GM21515 (cell line): ENCODE results near the gene NCAM2.

ENCODE experiments used
- ATAC-seq: cut with Tn5 transposase; IDR thresholded peaks from one replicate; pipeline ENCODE4 v1.9.1; 2021; ENCODE audit not compliant: unreplicated experiment

Gene NCAM2

DNA sequence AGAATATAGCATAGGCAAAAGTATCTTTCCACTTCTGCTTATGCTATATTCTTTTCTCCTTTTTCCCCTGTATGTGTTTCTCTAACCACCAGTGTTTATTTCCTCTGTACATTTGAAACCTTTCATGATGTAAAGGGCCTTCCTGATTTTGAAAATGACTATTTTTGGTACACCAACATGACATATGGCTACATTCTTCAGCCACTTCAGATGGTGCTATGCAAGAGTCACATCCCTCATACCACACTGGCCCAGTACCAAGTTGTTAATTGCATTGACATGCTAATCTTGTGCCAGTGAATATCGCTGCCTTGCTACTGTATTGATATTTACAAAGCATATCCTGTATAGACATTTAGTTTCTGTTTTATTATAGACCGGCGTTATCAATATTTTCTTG lies 408.7 kb downstream of the NCAM2 start:
- no peak for ATAC-seq

DNA sequence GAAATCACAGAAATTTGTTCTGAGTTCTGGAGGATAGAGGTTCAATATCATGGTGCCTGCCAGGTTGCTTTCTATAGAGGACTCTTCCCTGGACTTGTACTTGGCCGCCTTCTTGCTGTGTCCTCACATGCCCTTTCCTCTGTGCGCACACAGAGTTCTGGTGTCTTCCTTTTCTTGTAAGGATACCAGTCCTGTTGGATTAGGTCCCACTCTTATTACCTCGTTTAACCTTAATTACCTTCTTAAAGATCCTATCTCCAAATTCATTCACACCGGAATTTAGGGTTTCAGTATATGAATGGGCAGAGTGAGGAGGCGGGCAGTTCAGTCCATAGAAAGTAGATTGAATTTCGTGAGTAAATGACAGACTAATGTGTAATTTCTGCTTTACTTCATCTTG lies 413.9 kb downstream of the NCAM2 start:
- ATAC-seq: no peak

DNA sequence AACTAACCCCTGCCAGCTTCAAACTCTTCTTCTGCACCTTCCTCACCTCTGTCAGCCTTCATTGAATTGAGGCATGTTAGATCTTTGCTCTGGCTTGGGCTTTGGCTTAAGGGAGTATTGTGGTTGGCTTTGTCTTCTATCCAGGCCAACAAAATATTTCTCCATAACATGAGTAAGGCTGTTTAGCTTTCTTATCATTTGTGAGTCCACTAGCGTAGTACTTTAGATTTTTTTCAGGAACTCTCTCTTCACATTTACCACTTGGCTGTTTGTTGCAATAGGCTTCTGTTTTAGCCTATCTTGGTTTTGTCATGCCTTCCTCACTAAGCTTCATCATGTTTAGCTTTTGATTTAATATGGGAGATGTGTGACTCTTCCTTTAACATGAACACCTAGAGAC lies 417.5 kb downstream of the NCAM2 start:
- ATAC-seq: no peak

DNA sequence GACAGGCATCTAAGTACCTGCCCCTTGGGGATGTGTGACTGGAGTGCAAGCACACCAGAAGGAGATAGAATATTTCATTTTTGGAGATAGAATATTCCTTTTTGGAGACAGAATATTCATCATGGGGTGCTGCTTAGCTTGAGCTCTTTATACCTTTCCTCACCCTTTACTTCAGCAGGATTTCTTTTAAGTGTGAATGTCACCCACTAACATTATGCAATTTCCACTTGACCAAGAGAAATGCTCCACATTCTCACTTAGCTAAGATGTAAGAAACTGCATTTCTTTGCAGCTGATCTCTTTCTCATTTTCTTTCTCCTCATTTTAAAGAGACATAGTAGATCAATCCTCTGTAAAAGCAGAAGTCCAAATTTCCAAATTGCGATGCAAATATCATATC lies 436.7 kb downstream of the NCAM2 start:
- no peak for ATAC-seq

DNA sequence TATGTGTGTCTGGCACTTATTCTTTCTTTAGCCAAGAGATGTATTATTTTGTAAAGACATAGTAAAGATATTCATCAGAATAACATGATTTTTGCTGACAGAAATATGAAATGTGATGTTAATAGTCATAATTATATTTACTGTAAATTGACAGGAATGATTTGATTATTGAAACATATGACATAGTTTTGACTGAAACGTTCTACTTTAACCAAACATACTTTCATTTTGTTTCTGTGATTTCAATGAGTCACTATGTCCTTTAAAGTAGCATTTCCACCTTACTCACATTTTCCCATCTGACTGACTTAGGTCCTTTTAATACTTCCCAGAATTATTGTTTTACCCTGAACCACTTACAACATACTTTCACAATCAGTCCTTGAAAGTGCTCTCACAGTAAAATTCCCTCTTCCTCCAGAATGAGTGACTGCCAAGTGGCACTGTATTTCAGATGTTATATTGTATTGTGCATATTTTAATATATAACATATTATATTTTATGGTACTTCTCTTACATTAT lies 437.9 kb downstream of the NCAM2 start:
- ATAC-seq: no peak

DNA sequence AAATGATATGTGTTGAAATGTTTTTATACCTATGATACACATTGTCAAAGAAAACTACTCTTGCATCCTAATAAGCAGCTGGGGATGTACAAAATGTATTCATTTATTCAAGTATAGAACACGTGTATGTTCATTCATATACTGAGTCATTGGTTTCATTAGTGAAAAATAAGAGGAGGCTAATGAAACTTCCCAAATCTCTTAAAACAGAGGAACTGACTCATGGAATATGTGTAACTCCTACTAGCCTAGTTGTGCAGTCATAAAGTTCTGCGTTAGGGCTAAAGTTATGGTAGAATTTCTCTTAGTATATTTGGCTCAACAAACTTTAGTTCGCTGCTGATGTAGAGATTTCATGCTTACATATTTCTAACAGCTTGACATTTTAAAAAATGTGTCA lies 441.6 kb downstream of the NCAM2 start:
- ATAC-seq: no peak

DNA sequence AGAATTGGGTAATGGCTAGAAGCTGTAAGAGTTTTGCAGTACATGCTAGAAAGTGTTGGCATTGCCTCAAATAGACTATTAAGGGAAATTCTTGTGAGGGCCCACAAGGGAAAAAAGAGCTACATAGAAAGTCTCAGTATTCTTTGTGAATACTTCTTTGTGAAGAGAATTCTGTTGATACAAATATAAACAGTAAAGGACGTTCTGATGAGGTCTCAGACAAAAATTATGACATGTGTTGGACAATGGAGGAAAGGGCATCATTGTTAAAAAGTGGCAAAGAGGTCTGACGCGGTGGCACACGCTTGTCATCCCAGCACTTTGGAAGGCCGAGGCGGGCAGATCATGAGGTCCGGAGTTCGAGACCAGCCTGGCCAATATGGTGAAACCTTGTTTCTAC lies 458.9 kb downstream of the NCAM2 start:
- no peak for ATAC-seq

DNA sequence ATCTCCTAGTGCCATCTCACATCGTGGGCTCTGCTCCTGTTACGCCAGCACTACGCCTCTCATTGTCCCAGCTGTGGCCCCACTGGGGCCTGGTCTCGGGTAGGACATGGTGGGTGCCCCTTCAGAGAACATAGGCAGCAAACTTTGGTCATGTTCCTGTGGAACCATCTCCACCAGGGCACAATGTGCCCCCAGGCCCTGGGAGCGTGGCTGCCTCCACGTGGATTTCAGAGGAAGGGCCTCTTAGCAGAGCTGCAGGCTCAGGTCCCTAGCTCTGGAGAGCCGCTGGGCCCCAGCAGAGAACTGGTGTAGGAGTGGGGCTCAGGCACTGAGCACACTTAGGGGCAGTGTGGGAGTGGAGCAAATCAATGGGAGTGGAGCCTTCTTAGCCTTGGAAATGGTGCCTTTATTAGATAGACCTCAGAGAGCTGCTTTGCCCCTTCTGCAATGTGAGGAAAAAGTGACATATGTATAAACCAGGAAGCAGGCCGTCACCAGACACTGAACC lies 460.0 kb downstream of the NCAM2 start:
- ATAC-seq: no peak

DNA sequence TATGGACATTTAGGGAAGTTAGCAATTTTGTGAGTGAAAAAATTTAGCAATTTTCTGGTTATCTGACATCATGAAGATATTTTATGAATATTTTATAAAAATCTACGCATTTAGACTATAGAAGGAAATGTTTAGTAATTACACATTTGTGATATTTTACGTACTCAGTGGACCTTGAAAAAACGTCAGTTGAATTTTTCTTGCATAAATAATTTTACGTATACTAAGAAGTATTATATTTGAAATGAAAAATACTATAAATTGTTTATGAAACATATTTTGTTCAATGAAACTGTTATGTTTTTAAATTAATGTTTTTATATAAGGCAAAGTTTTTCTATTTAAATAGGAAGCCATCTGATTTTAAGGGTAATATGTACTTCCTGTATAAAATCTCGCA lies 462.8 kb downstream of the NCAM2 start:
- ATAC-seq: no peak

DNA sequence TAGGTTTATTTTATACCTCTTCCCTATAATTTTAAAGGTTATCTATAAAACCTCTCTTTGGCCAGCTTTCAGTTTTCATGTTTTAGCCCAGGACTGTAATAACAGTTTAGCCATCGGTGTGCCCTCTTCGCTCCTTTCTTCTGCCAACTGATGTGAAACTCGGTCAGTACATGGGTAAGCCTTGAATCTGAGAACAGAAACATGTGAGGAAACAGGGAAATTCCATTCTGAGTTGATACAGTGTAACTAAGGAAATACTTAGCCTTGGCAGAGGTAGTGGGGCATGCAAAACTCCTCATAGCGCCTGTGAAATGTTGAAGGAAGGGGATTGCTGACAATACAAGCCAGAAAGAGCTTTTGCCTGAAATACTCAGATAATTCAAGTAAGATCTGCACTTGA lies 465.2 kb downstream of the NCAM2 start:
- ATAC-seq: no peak

DNA sequence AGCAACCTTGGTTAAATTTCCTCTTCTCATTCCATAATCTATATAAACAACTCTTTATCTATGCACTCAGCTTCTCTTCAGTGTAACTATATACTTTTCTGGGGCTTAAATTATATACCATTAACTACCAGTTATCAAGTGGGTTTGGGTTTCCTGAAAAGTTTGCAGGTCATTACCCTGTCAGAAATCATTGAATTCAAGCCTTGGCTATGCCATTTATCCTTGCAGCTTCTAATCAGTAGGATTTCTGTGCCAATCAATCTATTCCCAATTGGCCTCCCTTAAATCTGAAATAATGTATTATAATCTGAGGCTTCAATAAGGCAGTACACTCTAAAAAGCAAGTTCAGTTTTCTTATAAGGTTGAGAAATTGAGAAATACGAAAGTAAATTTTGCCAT lies 466.5 kb downstream of the NCAM2 start:
- no peak for ATAC-seq

DNA sequence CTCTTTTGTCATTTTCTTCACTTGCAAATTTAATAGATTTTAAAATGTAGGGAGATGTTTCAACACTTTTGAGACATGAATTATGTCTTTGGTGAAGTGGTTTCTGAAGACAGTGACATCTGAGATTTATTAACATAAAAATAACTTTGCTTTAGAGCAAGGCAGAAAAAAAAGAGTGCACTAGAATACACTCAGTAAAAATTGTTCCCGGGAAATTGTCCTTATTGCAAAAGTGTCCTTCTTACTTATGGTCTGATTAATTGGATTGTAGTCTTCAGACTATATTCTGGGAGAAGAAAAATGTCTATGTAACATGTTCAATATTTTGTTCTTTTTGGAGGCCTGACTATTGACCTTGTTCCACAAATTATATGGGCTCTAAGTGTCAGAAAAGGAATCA lies 468.5 kb downstream of the NCAM2 start:
- no peak for ATAC-seq

DNA sequence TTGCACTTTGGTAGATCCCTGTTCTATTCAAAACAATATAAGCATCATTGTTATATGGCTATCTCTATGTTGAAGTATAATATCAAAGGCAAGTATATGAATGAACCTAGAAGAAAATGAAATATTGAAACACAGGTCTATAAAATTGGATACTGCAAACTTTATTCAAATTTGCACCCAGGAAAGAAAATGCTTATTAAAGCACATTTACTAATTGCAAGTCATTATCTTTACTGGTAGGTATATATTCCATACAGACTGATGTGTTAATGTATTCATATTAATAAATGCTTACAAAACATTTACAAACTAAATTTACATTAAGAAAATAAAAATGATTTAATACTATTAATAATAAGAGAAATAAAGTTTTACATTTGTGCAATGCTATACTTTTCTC lies 469.8 kb downstream of the NCAM2 start:
- ATAC-seq: no peak

DNA sequence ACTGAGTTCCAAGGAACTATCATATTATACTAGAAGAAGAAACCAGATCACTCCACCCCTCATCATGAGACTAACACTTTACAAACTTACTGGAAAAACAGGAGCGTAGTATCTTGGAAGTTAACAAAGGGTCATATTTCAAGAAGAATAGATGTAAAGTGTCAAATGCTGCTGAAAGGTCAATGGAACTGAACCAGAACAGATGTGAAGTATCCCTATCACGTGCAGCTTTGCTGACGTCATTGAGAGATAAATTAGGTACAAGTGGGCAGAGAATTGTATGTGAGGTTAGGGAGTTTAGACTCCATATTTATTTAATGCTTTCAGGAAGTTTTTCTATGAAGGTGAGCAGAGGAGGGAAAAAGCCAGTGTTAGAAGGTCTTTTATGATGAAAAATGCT lies 483.0 kb downstream of the NCAM2 start:
- no peak for ATAC-seq

DNA sequence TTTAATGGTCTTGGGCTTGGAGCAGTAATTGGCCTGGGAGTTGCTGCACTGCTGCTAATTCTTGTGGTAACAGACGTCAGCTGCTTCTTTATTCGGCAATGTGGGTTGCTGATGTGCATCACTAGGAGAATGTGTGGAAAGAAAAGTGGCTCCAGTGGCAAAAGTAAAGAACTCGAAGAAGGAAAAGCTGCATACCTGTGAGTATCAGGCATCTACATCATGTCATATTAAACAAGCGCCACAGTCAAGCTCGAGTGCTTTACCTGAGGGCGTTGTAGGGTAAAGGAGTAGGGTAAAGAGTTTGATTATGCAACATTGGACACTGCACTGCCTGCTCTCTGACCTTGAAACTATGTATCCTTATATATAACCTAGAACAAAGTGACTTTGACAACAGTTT lies 510.6 kb downstream of the NCAM2 start:
- ATAC-seq: no peak

DNA sequence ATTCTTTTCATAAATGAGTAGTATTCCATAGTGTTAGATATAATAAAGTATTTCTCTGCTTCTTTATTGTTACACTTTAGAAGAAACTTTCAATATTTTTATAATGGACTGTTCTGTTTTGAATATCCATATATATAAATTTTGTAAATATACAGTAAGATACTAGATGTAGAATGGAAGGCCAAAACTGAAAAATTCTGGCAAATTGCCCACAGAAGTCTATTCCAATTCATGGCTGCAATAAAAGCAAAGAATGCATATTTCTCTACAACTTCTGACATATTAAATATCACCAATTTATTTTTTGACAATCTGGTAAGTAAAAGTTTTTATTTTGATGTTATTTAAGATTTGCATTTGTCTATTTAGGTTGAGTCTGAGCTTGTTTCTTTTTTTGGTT lies 532.5 kb downstream of the NCAM2 start:
- ATAC-seq: no peak

DNA sequence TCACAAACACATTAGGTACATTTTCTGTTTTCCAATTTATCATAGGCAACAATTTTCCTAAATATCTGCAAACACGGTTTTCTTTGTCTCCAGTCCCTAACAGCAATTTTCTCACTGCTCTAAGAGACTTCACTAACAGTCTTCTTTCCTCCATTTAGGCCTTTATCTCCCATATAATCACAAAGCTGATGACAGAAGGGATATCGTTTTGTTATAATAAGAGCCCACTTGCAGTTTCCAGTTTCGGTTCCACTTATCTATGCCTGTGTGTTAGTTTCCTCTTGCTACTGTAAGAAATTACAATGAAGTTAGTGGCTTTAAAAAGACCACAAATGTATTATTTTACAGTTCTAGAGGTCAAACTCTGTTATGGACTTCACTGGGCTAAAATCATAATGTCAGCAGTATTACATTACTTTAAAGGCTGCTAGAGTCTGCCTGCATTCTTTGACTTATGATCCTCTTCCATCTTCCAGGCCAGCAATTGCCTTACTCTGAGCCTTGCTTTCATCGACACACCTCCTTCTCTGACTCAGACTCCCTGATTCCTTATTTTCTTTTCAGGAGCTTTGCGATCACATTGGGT lies 549.3 kb downstream of the NCAM2 start:
- ATAC-seq: no peak

DNA sequence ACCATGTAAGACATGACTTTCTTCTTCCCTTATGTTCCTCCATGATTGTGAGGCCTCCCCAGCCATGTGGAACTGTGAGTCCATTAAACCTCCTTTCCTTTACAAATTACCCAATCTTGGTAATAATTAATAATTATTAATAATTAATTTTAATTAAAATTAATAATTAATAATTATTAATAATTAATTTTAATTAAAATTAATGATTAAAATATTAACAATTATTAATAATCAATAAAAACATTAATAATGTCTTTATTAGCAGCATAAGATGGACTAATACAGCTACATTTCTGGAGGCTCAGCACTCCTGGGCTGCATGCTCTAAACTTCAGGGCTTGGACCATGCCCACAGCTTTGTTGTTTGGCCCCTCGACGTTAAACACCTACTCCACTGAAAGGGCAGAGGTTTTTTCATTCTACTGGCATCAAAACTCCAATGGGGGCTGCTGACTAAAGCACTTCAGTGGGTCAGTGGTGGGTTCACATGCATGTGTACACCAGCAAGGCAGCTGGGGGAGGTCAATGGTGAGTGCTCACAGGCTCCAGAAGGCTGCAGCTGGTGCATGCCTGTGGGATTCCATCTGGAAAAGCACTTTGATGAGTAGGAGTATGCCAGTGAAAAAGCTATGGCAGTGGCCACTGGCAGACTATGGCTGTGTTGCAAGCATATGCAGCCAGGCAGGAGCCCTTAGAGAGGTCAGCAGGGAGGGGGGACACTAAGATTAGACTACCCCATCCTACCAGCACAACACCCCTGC lies 561.3 kb downstream of the NCAM2 start:
- ATAC-seq: no peak
